GM13977 (cell line): Measurements from ENCODE around the gene SLC11A2.

ENCODE experiments used
- DNase-seq: peaks from one replicate; pipeline ENCODE4 v3.0.0; 2012; ENCODE audit warnings: low spot score
- in situ Hi-C: fragments of 300-500 bp; cut with MboI; formaldehyde crosslinking; loops from one replicate; pipeline ENCODE4 v1.12.0; 2022; ENCODE audit warnings: low sequenced_read_pairs, low pct_unique_long_range_greater_than_20kb, mixed read lengths, inconsistent platforms; ENCODE audit not compliant: unreplicated experiment
- TF ChIP-seq, protein P1 (sequence below): IDR thresholded peaks from 2 replicates; pipeline ENCODE4 v1.5.1; 2012; ENCODE audit warnings: mild to moderate bottlenecking, control low read depth; ENCODE audit not compliant: insufficient read depth; ENCODE audit errors: extremely low read depth, missing control alignments

SLC11A2 gene

DNA sequence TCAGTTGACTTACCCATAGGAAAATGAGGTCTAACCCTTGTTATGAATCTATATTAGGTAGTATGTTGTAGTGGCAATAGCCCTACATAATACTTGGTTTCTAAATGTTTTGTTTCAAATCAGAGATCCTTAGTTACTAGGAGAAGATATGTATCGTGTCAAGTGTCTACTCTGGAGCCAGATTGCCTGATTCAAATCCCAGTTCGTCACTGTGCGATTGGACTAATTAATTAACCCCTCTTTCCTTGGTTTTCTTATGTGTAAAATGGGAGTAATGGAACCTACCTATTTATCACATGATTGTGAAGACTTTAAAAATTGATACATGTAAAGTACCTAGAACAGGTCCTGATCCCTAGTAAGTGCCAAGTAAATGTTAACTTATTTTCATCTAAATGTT is 23.3 kb upstream of the SLC11A2 start:
- DNase-seq, result no peak
- in situ Hi-C loops, result no loop called here
- TF ChIP-seq, protein P1, sequence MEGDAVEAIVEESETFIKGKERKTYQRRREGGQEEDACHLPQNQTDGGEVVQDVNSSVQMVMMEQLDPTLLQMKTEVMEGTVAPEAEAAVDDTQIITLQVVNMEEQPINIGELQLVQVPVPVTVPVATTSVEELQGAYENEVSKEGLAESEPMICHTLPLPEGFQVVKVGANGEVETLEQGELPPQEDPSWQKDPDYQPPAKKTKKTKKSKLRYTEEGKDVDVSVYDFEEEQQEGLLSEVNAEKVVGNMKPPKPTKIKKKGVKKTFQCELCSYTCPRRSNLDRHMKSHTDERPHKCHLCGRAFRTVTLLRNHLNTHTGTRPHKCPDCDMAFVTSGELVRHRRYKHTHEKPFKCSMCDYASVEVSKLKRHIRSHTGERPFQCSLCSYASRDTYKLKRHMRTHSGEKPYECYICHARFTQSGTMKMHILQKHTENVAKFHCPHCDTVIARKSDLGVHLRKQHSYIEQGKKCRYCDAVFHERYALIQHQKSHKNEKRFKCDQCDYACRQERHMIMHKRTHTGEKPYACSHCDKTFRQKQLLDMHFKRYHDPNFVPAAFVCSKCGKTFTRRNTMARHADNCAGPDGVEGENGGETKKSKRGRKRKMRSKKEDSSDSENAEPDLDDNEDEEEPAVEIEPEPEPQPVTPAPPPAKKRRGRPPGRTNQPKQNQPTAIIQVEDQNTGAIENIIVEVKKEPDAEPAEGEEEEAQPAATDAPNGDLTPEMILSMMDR, result no peak

- in situ Hi-C loops, result no loop called here
- no peak for DNase-seq
- TF ChIP-seq, protein P1, result no peak
These were observed 22.6 kb upstream of the SLC11A2 start for GRCh38 chr12:51048661-51049251.

DNA sequence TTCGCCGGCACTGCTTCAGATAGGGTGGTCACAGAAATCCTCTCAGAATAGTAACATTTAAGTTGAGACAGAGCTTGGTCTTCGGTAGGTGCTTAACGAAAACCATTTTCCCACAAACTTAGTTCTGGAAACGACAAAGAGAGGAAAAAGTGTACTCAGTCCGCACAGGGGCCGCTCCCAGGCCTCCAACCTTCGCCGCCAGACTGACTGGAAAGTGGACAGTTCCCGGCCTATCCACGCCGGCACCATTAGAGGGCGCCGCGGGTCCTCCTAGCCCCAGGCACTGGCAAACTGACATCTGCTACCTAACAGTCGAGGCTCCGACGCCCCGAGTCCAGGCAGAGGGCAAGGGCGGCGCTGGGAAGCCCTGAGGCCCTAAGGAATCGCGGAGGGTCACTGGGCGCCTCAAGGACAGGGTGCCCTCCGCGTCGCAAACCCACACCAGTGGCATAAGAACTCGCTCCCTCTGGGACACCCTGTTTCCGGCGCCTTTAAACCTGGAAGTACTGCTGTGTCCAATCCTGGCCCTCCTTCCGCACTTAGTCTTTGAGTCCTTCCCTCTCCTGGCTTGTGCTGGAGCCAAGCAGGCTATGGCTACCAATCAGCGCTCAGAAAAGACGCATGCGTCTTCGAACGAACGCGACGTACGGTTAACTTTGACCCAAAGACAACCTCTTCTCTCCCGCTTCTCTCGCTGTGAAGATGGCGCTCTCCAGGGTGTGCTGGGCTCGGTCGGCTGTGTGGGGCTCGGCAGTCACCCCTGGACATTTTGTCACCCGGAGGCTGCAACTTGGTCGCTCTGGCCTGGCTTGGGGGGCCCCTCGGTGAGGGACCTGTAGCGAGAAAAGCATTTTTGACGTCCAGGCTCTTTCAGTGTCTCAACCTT is 21.7 kb upstream of the SLC11A2 start, which contains the start of gene LETMD1:
LETMD1 (plus strand) TSS at position 673 of the 886 bp plus-strand sequence; CDS start at position 703, 30 bp downstream.
- TF ChIP-seq, protein P1, result peak; percentile 96
- DNase-seq, result peak; percentile 93
- in situ Hi-C loops, result no loop called here

DNA sequence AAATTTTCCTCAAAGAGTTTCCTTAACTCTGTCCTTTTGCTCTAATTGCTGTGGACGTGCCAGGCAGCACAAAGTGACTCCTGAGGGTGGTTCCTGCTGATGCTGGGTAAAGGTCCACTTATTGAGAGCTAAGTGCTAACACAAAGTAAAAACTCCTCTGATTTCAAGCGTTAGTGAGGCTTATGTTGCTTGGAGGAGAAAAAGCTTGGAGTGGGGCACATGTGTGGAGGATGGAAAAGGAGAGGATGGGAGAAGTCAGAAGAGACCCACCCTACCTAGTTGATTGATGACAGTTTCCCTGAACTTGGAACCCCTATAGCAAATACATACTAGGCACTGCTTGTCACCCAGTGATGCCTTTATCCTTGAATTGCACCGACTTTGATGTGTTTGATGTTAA is 10.1 kb upstream of the SLC11A2 start:
- DNase-seq, result no peak
- in situ Hi-C loops, result no loop called here
- TF ChIP-seq, protein P1, result no peak

- no peak for DNase-seq
- TF ChIP-seq, protein P1, result no peak
- in situ Hi-C loops, result no loop called here
These were observed 7.4 kb upstream of the SLC11A2 start for GRCh38 chr12:51033457-51034089.

- no peak for DNase-seq
- TF ChIP-seq, protein P1, result no peak
- in situ Hi-C loops, result no loop called here
These were observed 6.9 kb upstream of the SLC11A2 start for GRCh38 chr12:51033048-51033447.
